Activated CD8-positive, alpha-beta memory T cell treated with anti-CD3 and anti-CD28 coated beads, Interleukin-2, amount 10 ng/mL, durations not matched to agents 7 days and 5 days (primary cell): Measurements from ENCODE around the gene TBC1D10B. TPM values are rescaled to one million over a fixed set of nuclear protein-coding genes. Genes with fewer than 3 reads are reported as not detected.
A peak's percentile ranks its signal among the peaks of the same experiment; 100 is the strongest.
"Not testable (repeated sequence)": the region's sequence is repeated elsewhere in the genome, so short reads cannot be mapped to it uniquely, and the experiment has no call there.

Source experiments
- ATAC-seq: fragments of 150-1000 bp; cut with Tn5 transposase; one replicate; pipeline ENCODE4 v1.10.0; 2021; ENCODE audit warnings: moderate library complexity
- CTCF ChIA-PET: fragments of 350-600 bp; sonication (Branson Sonifier 250); formaldehyde crosslinking; loops from one replicate; lab custom pipeline; 2021; ENCODE audit warnings: antibody characterized with exemption; lab: Charles Lee
- DNase-seq: peaks from one replicate; pipeline ENCODE4 v3.0.0-alpha.2; 2020
- H3K27ac Mint-ChIP-seq: one replicate; pipeline ENCODE4 v1.8.0; 2021; ENCODE audit warnings: mild to moderate bottlenecking, mixed read lengths
- H3K27me3 Mint-ChIP-seq: one replicate; pipeline ENCODE4 v1.8.0; 2021; ENCODE audit warnings: mixed read lengths
- H3K36me3 Mint-ChIP-seq: one replicate; pipeline ENCODE4 v1.8.0; 2021; ENCODE audit warnings: mild to moderate bottlenecking, mixed read lengths
- H3K4me1 Mint-ChIP-seq: one replicate; pipeline ENCODE4 v1.8.0; 2021; ENCODE audit warnings: mixed read lengths
- H3K4me3 Mint-ChIP-seq: one replicate; pipeline ENCODE4 v1.8.0; 2021; ENCODE audit warnings: mild to moderate bottlenecking, moderate library complexity, mixed read lengths
- H3K9me3 Mint-ChIP-seq: one replicate; pipeline ENCODE4 v1.8.0; 2022; ENCODE audit warnings: low read depth, mixed read lengths
- total RNA-seq, 2 experiments: library from RNA; stranded (reverse); gene quantifications; one replicate each; pipeline ENCODE4 v1.2.3, GENCODE V29; 2021

TBC1D10B gene
- total RNA-seq, 2 experiments from 2014 or later = 84.1 to 87.3 TPM

DNA sequence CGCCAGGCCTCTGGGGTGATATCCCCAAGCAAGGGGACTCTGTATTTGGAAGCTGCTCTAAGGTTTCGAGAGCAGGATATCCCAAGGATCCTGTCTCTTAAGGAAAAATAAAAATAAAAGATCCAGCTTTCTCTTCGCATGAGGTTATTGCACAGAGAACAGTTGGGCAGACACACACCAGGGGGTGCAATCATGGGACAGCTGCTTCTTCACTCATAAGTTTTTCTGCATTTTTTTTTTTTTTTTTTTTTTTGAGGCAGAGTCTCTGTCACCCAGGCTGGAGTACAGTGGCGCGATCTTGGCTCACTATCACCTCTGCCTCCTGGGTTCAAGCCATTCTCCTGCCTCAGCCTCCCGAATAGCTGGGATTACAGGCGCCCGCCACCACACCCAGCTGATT, 28.3 kb downstream of the TBC1D10B start:
- CTCF ChIA-PET = interaction anchor here (0.7 to 3.0 kb wide), 4 partner anchors 12 to 96 kb away, joined by 3 to 9 read pairs (median 3); no protein-coding TSS in a partner anchor
- not testable (repeated sequence) for H3K4me1 Mint-ChIP-seq, DNase-seq, H3K27ac Mint-ChIP-seq, ATAC-seq, H3K4me3 Mint-ChIP-seq, H3K36me3 Mint-ChIP-seq, H3K9me3 Mint-ChIP-seq, H3K27me3 Mint-ChIP-seq

DNA sequence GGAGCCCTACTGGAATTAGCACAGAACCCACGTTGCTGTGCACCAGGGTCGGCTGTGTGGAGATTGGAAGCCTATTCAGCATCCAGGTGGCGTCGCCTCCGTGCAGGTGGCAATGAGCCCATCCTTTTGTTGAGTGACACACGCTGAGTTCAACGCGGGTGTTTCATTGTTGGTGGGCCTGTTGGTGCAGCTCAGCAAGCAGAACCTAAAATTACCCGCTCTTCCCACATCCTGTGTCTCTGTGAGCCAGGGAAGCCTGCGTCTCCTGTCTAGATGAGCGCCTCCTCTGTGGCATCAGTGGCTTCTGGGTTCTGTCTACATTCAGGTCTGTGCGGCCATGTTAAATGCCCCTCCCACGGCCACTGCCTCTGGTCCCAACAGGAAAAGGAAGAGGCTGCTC, 29.7 kb downstream of the TBC1D10B start:
- CTCF ChIA-PET = interaction anchor here (3.0 kb wide), 1 partner anchor 69 kb away, joined by 9 read pairs; no protein-coding TSS in a partner anchor
- H3K4me3 Mint-ChIP-seq = no peak overlapping the region
- DNase-seq (no peak), ATAC-seq (peak; percentile 28)
- H3K4me1 Mint-ChIP-seq = peaks cover 17% of the 10 kb centered on the region
- H3K27me3 Mint-ChIP-seq = no peaks in the 10 kb centered on the region
- H3K9me3 Mint-ChIP-seq = no peaks in the 10 kb centered on the region
- peak overlapping the region; percentile 28 for H3K27ac Mint-ChIP-seq
- no peaks in the 10 kb centered on the region for H3K36me3 Mint-ChIP-seq

DNA sequence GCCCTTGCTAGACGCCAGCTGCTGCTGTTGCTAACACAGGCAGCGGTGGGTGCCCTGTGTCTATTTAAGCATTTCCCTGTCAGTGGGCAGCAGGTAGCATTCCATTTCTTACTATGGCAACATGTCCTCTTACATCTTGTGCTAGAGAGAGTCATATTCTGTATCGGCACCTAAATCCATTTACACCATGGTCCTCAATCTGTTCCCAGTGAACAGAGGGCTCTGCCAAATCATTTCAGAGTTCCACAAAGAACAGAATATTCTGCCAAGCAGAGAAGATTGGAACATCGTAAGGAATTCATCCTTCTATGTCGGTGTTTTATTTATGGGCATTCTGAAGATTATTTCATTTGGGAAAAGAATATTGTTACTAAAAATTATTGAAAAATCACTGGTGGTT, 31.6 kb downstream of the TBC1D10B start:
- H3K27me3 Mint-ChIP-seq, H3K36me3 Mint-ChIP-seq, CTCF ChIA-PET, H3K4me3 Mint-ChIP-seq, ATAC-seq, H3K27ac Mint-ChIP-seq, H3K9me3 Mint-ChIP-seq, DNase-seq: not testable (repeated sequence)
- H3K4me1 Mint-ChIP-seq = peaks cover 19% of the 10 kb centered on the region

DNA sequence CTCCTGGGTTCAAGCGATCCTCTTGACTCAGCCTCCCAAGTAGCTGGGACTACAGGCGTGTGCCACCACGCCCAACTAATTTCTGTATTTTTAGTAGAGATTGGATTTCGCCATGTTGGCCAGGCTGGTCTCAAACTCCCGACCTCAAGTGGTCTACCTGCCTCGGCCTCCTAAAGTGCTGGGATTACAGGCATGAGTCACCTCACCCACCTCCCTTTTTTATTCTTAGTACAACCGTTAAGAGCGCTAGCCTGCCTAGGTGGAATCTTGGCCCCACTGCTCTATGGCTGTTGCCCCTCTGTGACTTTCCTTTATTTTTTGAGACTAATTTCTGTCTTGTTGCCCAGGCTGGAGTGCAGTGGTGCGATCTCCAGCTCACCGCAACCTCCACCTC, 32.3 kb downstream of the TBC1D10B start:
- peaks cover 19% of the 10 kb centered on the region for H3K4me1 Mint-ChIP-seq
- CTCF ChIA-PET, ATAC-seq, H3K4me3 Mint-ChIP-seq, H3K9me3 Mint-ChIP-seq, H3K36me3 Mint-ChIP-seq, H3K27ac Mint-ChIP-seq, H3K27me3 Mint-ChIP-seq, DNase-seq: not testable (repeated sequence)

DNA sequence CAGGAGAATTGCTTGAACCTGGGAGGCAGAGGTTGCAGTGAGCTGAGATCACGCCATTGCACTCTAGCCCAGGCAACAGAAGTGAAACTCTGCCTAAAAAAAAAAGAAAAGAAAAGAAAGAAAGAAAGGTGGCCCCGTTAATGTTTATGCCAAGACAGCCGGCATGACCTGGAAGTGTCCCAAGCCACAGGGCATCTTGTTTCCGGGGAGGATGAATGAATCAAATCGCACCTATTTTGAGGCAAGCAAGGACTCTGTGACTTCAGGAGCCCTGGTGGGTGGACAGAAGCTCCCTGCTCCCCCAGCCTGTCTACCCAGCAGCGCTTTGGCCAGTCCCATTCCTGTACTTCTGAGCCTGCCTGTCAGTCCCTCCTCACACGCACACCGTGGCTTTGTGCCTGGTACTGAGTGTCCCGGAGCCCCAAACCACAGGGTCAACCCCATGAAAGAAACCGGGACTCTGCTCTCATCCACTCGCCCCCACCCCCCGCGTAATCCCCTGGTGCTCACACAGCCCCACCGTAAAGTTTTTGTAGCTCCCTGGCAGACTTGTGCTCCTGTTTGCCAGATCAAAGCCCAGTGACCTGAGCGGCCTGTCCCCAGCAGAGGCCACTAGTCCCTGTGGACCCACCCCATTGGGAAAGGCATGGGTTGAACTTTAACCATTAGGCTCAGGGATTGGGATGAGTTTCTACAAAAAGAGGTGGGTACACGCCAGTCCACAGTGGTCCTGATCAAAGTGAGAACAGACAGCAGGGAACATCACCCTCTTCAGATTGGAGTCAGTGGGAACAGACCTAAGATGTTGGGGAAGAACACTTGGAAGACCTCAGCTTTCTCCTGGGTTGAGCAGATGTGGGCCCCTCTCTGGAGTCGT, 34.5 kb downstream of the TBC1D10B start:
- CTCF ChIA-PET = interaction anchor here (1.0 to 1.8 kb wide), 4 partner anchors 9 to 74 kb away, joined by 4 to 6 read pairs (median 4); no protein-coding TSS in a partner anchor
- DNase-seq (peak; percentile 56), ATAC-seq (peak; percentile 1)

DNA sequence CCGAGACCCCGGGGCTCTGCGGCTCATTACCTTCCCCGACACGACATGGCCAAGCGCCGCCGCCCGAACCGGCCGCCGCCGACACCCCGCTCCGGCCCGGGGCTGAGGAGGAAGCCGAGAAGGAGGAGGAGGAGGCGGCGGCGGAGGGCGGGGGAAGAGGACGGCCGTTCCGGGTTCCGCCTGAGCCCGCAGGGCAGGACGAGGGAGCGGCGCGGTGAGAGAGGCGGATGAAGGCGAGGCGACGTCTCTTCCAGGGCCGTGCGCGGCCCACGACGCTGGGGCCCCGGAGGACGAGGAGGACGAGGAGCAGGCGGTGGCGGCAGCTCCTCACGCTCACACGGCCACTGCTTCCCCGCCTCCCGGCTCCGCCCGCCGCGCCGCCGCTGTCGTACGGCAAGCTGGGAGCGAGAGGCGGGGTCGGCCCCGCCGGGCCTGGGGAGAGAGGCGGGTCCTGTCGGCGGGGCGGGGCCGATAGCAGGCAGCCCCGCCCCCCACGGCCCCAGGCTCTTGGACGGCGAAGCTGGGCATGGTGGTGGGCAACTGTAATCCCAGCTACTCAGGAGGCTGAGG, 35.2 kb downstream of the TBC1D10B start:
- Mint-ChIP-seq H3K27ac (peak overlapping the region; percentile 87), H3K4me1 (peaks cover 20% of the 10 kb centered on the region), H3K4me3 (peak overlapping the region; percentile 75)
- CTCF ChIA-PET = interaction anchor here (1.0 to 1.8 kb wide), 4 partner anchors 10 to 74 kb away, joined by 4 to 6 read pairs (median 4); no protein-coding TSS in a partner anchor
- not testable (repeated sequence) for H3K27me3 Mint-ChIP-seq, H3K36me3 Mint-ChIP-seq, H3K9me3 Mint-ChIP-seq
- peak; percentile 88 for DNase-seq
- peak; percentile 83 for ATAC-seq

More for the DNA sequence above, 34.5 kb downstream of the TBC1D10B start:
- peak overlapping the region; percentile 78 for H3K27ac Mint-ChIP-seq
- H3K9me3 Mint-ChIP-seq = no peaks in the 10 kb centered on the region
- H3K4me1 Mint-ChIP-seq = peaks cover 21% of the 10 kb centered on the region
- H3K4me3 Mint-ChIP-seq = peak overlapping the region; percentile 75
- H3K36me3 Mint-ChIP-seq = peaks cover 1% of the 10 kb centered on the region
- no peaks in the 10 kb centered on the region for H3K27me3 Mint-ChIP-seq

DNA sequence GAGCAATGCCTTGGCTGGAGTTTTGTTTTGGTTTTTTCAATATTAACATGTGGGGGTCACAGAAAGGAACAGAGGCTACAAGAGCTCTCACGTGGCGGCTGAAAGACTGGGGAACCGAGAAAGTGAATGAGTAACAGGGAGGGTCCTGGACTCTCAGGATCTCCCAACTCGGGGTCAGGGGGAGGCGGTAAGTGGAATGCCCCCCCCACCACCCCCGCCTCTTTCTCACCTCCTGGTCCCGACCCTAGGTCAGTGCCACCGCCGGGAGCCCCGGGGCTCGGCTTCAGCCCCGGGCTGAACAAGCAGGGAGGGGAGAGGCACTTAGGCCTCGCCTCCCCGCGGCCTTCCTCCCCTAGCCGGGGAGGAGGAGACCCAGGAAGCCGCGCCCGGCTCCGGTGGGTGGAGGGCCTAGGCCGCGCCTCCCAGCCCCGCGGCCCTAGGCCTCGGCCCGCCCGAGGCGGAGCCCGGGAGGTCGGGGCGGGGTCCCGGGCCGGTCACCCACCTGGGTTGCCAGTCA, 35.8 kb downstream of the TBC1D10B start:
- not testable (repeated sequence) for H3K27me3 Mint-ChIP-seq, H3K36me3 Mint-ChIP-seq, H3K9me3 Mint-ChIP-seq
- peak overlapping the region; percentile 89 for H3K4me3 Mint-ChIP-seq
- CTCF ChIA-PET = interaction anchor here (1.0 to 1.8 kb wide), 2 partner anchors 10 to 75 kb away, joined by 4 to 6 read pairs; no protein-coding TSS in a partner anchor
- peak overlapping the region; percentile 87 for H3K27ac Mint-ChIP-seq
- DNase-seq (peak; percentile 93), ATAC-seq (peak; percentile 93)
- H3K4me1 Mint-ChIP-seq = peaks cover 21% of the 10 kb centered on the region

DNA sequence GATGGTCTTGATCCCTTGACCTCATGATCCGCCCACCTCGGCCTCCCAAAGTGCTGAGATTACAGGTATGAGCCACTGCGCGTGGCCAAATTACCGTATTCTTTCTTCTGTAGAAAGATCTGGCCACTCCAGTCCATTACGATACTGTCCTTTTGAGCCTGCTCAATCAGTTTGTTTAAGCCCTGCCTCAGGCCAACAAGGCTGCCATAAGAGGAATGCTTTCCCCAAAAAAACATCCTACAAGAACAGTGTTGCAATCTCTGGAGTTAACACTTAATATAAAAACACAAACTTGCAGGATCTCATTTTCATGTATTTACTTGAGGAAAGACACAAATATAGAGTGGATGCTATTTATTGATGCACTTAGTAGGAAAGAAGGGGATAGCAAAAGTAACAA, 46.1 kb downstream of the TBC1D10B start:
- CTCF ChIA-PET, H3K4me3 Mint-ChIP-seq, H3K27me3 Mint-ChIP-seq, ATAC-seq, H3K9me3 Mint-ChIP-seq, DNase-seq, H3K27ac Mint-ChIP-seq, H3K36me3 Mint-ChIP-seq: not testable (repeated sequence)
- H3K4me1 Mint-ChIP-seq = peaks cover 15% of the 10 kb centered on the region

DNA sequence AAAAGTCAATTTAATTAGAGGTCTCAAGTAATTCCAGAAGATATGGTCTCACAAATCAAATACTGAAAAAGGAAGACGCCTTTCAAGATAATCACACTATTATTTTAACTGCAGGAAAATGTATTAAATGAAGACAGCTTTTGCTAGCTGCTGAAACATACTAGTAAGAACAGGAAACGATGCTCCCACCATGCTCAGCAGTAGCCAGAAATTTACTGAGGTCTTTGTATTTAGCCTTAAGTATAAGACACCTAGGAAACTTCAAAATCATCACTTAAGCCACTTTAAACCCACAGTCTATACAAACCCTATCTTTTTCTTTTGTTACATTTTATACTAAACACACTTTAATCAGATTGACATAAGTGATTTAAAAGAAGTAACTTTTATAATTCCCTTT, 51.6 kb downstream of the TBC1D10B start:
- H3K4me3 Mint-ChIP-seq, H3K9me3 Mint-ChIP-seq, H3K4me1 Mint-ChIP-seq, ATAC-seq, CTCF ChIA-PET, H3K36me3 Mint-ChIP-seq, H3K27me3 Mint-ChIP-seq, DNase-seq, H3K27ac Mint-ChIP-seq: not testable (repeated sequence)

DNA sequence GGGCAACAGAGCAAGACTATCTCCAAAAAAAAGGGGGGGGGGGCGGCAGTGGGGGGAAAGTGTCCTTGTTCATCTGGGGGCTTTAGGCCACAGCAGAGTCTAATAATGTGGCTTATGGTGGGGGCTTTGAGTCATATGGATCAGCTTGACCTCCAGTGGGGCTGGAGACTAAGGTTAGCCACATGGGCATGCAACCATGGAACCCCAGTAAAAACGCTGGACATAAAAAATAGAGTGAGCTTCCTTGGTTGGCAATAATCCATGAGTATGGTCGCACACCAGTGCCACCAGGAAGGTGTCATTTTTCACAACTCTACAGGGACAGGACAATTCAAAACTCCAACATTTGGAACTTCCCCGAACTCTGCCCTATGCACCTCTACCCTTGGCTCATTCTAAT, 59.4 kb downstream of the TBC1D10B start:
- DNase-seq, H3K4me3 Mint-ChIP-seq, H3K9me3 Mint-ChIP-seq, H3K27me3 Mint-ChIP-seq, ATAC-seq, CTCF ChIA-PET, H3K36me3 Mint-ChIP-seq, H3K27ac Mint-ChIP-seq: not testable (repeated sequence)
- peaks cover 13% of the 10 kb centered on the region for H3K4me1 Mint-ChIP-seq

DNA sequence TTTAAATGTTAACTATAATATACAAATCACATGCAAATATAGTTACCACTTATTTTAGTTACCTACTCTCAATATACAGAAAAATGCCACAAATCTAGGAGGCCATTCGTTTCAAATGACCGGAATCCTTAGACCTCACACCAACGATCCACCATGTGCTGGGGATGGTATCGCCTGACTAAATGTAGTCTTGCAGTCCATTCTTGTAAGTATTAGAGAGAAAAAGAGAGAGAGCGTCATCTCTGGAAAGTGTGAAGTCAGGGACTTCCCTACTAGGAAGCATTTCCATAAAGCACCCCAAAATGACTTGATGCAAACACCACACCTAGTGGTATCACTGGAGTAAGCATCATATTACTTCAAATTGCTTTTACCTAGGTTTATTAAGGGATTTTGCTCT, 61.0 kb downstream of the TBC1D10B start:
- H3K36me3 Mint-ChIP-seq, H3K4me3 Mint-ChIP-seq, DNase-seq, H3K27ac Mint-ChIP-seq, H3K27me3 Mint-ChIP-seq, H3K9me3 Mint-ChIP-seq, CTCF ChIA-PET, ATAC-seq: not testable (repeated sequence)
- H3K4me1 Mint-ChIP-seq = peaks cover 12% of the 10 kb centered on the region
